ENCODE data around the gene ZCCHC24.

Gene ZCCHC24

GRCh38 chr10:79472951-79473350, 27.5 kb upstream of the ZCCHC24 start:
- no peak for DNase-seq (ENCODE audit: low read depth in 1 of 2, low spot score in 1 of 2)

GRCh38 chr10:79472449-79472848, 27.0 kb upstream of the ZCCHC24 start:
- no peak for DNase-seq (ENCODE audit: low read depth in 1 of 2, low spot score in 1 of 2)

- no peak for DNase-seq (ENCODE audit: low read depth in 1 of 2, low spot score in 1 of 2)
Observed at GRCh38 chr10:79471776-79472175, 26.4 kb upstream of the ZCCHC24 start.

GRCh38 chr10:79470096-79470495, 24.7 kb upstream of the ZCCHC24 start:
- no peak for DNase-seq (ENCODE audit: low read depth in 1 of 2, low spot score in 1 of 2)

GRCh38 chr10:79468841-79469585, 23.6 kb upstream of the ZCCHC24 start:
- no peak for DNase-seq (ENCODE audit: low read depth in 1 of 2, low spot score in 1 of 2)

GRCh38 chr10:79468015-79468560, 22.7 kb upstream of the ZCCHC24 start:
- DNase-seq (ENCODE audit: low read depth in 1 of 2, low spot score in 1 of 2): no peak

- no peak for DNase-seq (ENCODE audit: low read depth in 1 of 2, low spot score in 1 of 2)
Observed at GRCh38 chr10:79465341-79465740, 19.9 kb upstream of the ZCCHC24 start.

GRCh38 chr10:79463578-79464496, 18.4 kb upstream of the ZCCHC24 start:
- no peak for DNase-seq (ENCODE audit: low read depth in 1 of 2, low spot score in 1 of 2)

- no peak for DNase-seq (ENCODE audit: low read depth in 1 of 2, low spot score in 1 of 2)
Observed at GRCh38 chr10:79460687-79461086, 15.3 kb upstream of the ZCCHC24 start.

- no peak for DNase-seq (ENCODE audit: low read depth in 1 of 2, low spot score in 1 of 2)
Observed at GRCh38 chr10:79459243-79459642, 13.8 kb upstream of the ZCCHC24 start.

GRCh38 chr10:79458483-79458882, 13.1 kb upstream of the ZCCHC24 start:
- DNase-seq (ENCODE audit: low read depth in 1 of 2, low spot score in 1 of 2): no peak

- no peak for DNase-seq (ENCODE audit: low read depth in 1 of 2, low spot score in 1 of 2)
Observed at GRCh38 chr10:79457256-79457785, 11.9 kb upstream of the ZCCHC24 start.

GRCh38 chr10:79454259-79454658, 8.8 kb upstream of the ZCCHC24 start:
- DNase-seq (ENCODE audit: low read depth in 1 of 2, low spot score in 1 of 2): no peak

- DNase-seq (ENCODE audit: low read depth in 1 of 2, low spot score in 1 of 2): no peak
Observed at GRCh38 chr10:79453392-79453791, 8.0 kb upstream of the ZCCHC24 start.

GRCh38 chr10:79452174-79452611, 6.8 kb upstream of the ZCCHC24 start:
- no peak for DNase-seq (ENCODE audit: low read depth in 1 of 2, low spot score in 1 of 2)

- DNase-seq (ENCODE audit: low read depth in 1 of 2, low spot score in 1 of 2): no peak
Observed at GRCh38 chr10:79451046-79451699, 5.7 kb upstream of the ZCCHC24 start.

GRCh38 chr10:79449181-79450146, 4.0 kb upstream of the ZCCHC24 start:
- no peak for DNase-seq (ENCODE audit: low read depth in 1 of 2, low spot score in 1 of 2)

- no peak for DNase-seq (ENCODE audit: low read depth in 1 of 2, low spot score in 1 of 2)
Observed at GRCh38 chr10:79448732-79449049, 3.3 kb upstream of the ZCCHC24 start.

- no peak for DNase-seq (ENCODE audit: low read depth in 1 of 2, low spot score in 1 of 2)
Observed at GRCh38 chr10:79447911-79448731, 2.7 kb upstream of the ZCCHC24 start.
